Astrocyte (in vitro differentiated cells and primary cell): ENCODE results near the gene TNFRSF18. TPM values are rescaled to one million over a fixed set of nuclear protein-coding genes. Genes with fewer than 3 reads are reported as not detected.

Experiments
- DNase-seq: peaks from one replicate; pipeline ENCODE4 v3.0.0-alpha.2; 2010; ENCODE audit warnings: low read depth
- FAIRE-seq: peaks from 2 replicates; lab custom pipeline; 2011; peaks lifted over from hg19 to GRCh38; lab: Jason Lieb, UNC
- H2AFZ ChIP-seq: 2 replicates; pipeline ENCODE4 v1.6.0; 2012; ENCODE audit warnings: low read depth, low read length, inconsistent platforms
- H3K27ac ChIP-seq: 2 replicates; pipeline ENCODE4 v1.5.1; 2011; ENCODE audit warnings: low read depth, low read length, inconsistent platforms
- H3K27me3 ChIP-seq: 2 replicates; pipeline ENCODE4 v1.6.0; 2011; ENCODE audit warnings: low read length, inconsistent platforms; ENCODE audit not compliant: insufficient read depth
- H3K36me3 ChIP-seq: 2 replicates; pipeline ENCODE4 v1.5.1; 2011; ENCODE audit warnings: low read length, inconsistent platforms; ENCODE audit not compliant: insufficient read depth
- H3K4me1 ChIP-seq: 2 replicates; pipeline ENCODE4 v1.5.1; 2011; ENCODE audit warnings: low read length, inconsistent platforms; ENCODE audit not compliant: insufficient read depth
- H3K4me2 ChIP-seq: 2 replicates; pipeline ENCODE4 v1.6.0; 2012; ENCODE audit warnings: low read length, inconsistent platforms
- H3K4me3 ChIP-seq: 2 replicates; pipeline ENCODE4 v1.5.1; 2011; ENCODE audit warnings: low read depth, mild to moderate bottlenecking, low read length, inconsistent platforms; ENCODE audit not compliant: insufficient read depth
- H3K79me2 ChIP-seq: 2 replicates; pipeline ENCODE4 v1.6.0; 2012; ENCODE audit warnings: mild to moderate bottlenecking, low read length, inconsistent platforms; ENCODE audit not compliant: insufficient read depth
- H3K9ac ChIP-seq: 2 replicates; pipeline ENCODE4 v1.6.0; 2012; ENCODE audit warnings: mild to moderate bottlenecking, low read length, inconsistent platforms
- H3K9me3 ChIP-seq: 2 replicates; pipeline ENCODE4 v1.5.1; 2012; ENCODE audit warnings: low read depth, mild to moderate bottlenecking, low read length, inconsistent platforms; ENCODE audit not compliant: insufficient read depth
- H4K20me1 ChIP-seq: 2 replicates; pipeline ENCODE4 v1.6.0; 2012; ENCODE audit warnings: low read length, inconsistent platforms; ENCODE audit not compliant: insufficient read depth
- H3K27ac Mint-ChIP-seq: one replicate; pipeline ENCODE4 v1.8.0; 2021; ENCODE audit warnings: mild to moderate bottlenecking, mixed read lengths; ENCODE audit not compliant: unreplicated experiment
- H3K27me3 Mint-ChIP-seq: one replicate; pipeline ENCODE4 v1.8.0; 2021; ENCODE audit warnings: low read depth, mixed read lengths; ENCODE audit not compliant: unreplicated experiment
- H3K36me3 Mint-ChIP-seq: one replicate; pipeline ENCODE4 v1.8.0; 2021; ENCODE audit warnings: low read depth, mixed read lengths; ENCODE audit not compliant: unreplicated experiment
- H3K4me1 Mint-ChIP-seq: one replicate; pipeline ENCODE4 v1.8.0; 2021; ENCODE audit warnings: low read depth, mixed read lengths; ENCODE audit not compliant: unreplicated experiment
- H3K4me3 Mint-ChIP-seq: one replicate; pipeline ENCODE4 v1.8.0; 2021; ENCODE audit warnings: mild to moderate bottlenecking, moderate library complexity, mixed read lengths; ENCODE audit not compliant: unreplicated experiment
- H3K9me3 Mint-ChIP-seq: one replicate; pipeline ENCODE4 v1.8.0; 2021; ENCODE audit warnings: mild to moderate bottlenecking, mixed read lengths; ENCODE audit not compliant: unreplicated experiment
- EZH2 ChIP-seq: IDR thresholded peaks from 2 replicates; pipeline ENCODE4 v1.6.1; 2012; ENCODE audit warnings: mild to moderate bottlenecking, low read length, inconsistent platforms; ENCODE audit not compliant: insufficient read depth
- total RNA-seq: library from RNA; stranded (reverse); gene quantifications from 2 replicates; pipeline ENCODE4 v1.2.1, GENCODE V29; 2021
- TF ChIP-seq, protein P1 (sequence below): IDR thresholded peaks from 2 replicates; pipeline ENCODE4 v1.5.1; 2011; ENCODE audit warnings: low read depth, mild to moderate bottlenecking, inconsistent platforms, low read length, moderate library complexity; ENCODE audit not compliant: insufficient read depth

The TNFRSF18 gene
- total RNA-seq, 1 donor from 2014 or later, result 0.66 TPM

DNA sequence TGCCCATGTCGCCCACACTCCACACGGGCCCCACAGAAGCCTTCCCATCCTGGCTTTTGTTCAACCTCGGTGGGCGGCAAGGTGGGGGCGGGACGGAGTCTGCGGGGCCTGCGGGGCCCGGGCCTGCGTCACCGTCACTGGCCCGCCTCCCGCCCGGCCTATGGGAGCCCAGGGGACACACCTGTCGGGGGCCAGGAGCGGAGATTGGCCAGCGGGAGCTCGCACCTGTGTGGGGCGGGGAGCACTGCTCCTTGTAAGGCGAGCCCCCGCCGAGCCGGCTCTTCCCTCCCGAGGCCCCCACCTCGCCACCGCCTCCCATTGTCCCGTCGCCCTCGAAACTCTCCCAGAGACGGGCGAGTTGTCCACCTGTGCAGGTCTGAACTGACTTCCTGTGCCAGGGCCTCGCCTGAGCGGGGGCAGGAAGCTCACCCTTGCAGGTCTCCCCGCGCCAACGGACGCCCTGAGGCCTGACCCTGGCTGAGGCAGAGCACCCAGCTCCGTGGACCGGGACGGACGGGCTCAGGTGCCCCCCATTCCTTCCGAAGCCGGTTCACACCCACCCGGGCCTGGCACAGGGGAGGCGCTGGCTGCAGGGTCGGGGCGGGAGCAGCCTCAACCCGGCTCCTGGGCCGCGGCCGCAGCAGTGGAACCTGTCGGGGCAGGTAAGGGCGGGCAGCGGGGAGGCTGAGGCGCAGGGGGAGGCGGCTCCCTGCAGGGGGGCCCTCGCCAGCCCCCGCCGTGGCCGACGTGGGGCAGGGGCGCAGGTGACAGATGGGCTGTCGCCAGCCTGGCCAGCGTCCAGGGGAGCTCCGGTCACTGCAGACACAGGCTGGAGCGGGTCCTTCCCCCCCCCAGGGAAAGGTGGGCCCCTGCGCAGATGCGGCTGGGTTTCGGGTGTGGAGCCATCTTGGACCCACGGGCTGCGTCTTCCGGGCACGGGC, 43.5 kb downstream of the TNFRSF18 start:
- H2AFZ ChIP-seq, result no peak overlapping the region
- H3K36me3 Mint-ChIP-seq, result no peaks in the 10 kb centered on the region
- peaks cover 2% of the 10 kb centered on the region for H3K4me1 Mint-ChIP-seq
- no peak overlapping the region for H3K4me2 ChIP-seq
- FAIRE-seq (no peak), DNase-seq (no peak)
- H3K27ac Mint-ChIP-seq, result no peak overlapping the region
- no peak overlapping the region for H3K4me3 ChIP-seq
- H3K4me1 ChIP-seq, result peaks cover 9% of the 10 kb centered on the region
- no peak overlapping the region for H3K27ac ChIP-seq
- TF ChIP-seq EZH2, result no peak
- TF ChIP-seq, protein P1, sequence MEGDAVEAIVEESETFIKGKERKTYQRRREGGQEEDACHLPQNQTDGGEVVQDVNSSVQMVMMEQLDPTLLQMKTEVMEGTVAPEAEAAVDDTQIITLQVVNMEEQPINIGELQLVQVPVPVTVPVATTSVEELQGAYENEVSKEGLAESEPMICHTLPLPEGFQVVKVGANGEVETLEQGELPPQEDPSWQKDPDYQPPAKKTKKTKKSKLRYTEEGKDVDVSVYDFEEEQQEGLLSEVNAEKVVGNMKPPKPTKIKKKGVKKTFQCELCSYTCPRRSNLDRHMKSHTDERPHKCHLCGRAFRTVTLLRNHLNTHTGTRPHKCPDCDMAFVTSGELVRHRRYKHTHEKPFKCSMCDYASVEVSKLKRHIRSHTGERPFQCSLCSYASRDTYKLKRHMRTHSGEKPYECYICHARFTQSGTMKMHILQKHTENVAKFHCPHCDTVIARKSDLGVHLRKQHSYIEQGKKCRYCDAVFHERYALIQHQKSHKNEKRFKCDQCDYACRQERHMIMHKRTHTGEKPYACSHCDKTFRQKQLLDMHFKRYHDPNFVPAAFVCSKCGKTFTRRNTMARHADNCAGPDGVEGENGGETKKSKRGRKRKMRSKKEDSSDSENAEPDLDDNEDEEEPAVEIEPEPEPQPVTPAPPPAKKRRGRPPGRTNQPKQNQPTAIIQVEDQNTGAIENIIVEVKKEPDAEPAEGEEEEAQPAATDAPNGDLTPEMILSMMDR, result no peak
- no peak overlapping the region for H3K4me3 Mint-ChIP-seq
- no peaks in the 10 kb centered on the region for H3K9me3 Mint-ChIP-seq
- H3K27me3 Mint-ChIP-seq, result peaks cover 8% of the 10 kb centered on the region
- H3K36me3 ChIP-seq, result no peaks in the 10 kb centered on the region
- H3K79me2 ChIP-seq, result no peaks in the 10 kb centered on the region
- H4K20me1 ChIP-seq, result no peaks in the 10 kb centered on the region
- no peak overlapping the region for H3K9ac ChIP-seq
- H3K27me3 ChIP-seq, result peaks cover 3% of the 10 kb centered on the region
- no peaks in the 10 kb centered on the region for H3K9me3 ChIP-seq

DNA sequence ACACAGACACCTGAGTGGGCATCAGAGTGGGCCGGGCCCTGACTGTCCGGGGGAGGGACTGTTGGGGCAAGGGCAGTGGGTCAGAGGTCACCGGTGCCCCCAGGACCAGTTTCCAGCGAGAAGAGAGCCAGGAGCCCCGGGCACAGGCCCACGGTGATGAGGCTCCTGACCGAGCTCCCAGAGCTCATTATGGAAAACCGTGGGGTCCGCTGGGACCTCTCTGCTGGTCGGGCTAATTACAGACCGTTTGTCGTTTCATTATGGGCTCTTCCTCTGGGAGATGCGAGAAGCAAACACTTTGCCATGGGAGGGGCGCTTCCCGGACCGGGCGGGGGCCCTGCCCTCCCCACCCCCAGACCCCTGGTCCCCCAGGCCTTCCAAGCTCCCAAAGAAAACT, 44.7 kb downstream of the TNFRSF18 start:
- H3K4me2 ChIP-seq, result no peak overlapping the region
- TF ChIP-seq EZH2, result no peak
- TF ChIP-seq, protein P1, result no peak
- no peak overlapping the region for H3K9ac ChIP-seq
- no peaks in the 10 kb centered on the region for H3K79me2 ChIP-seq
- H3K4me3 ChIP-seq, result no peak overlapping the region
- Mint-ChIP-seq H3K9me3 (no peaks in the 10 kb centered on the region), H3K27me3 (peaks cover 8% of the 10 kb centered on the region), H3K4me3 (no peak overlapping the region), H3K4me1 (peaks cover 2% of the 10 kb centered on the region), H3K36me3 (no peaks in the 10 kb centered on the region), H3K27ac (no peak overlapping the region)
- no peaks in the 10 kb centered on the region for H3K36me3 ChIP-seq
- FAIRE-seq (no peak), DNase-seq (no peak)
- H3K27me3 ChIP-seq, result peaks cover 3% of the 10 kb centered on the region
- H3K4me1 ChIP-seq, result peaks cover 14% of the 10 kb centered on the region
- no peak overlapping the region for H3K27ac ChIP-seq
- H3K9me3 ChIP-seq, result no peaks in the 10 kb centered on the region
- H4K20me1 ChIP-seq, result no peaks in the 10 kb centered on the region
- no peak overlapping the region for H2AFZ ChIP-seq
